Fibroblast of lung (primary cell): ENCODE measurements around the gene EBF4.
"Not testable (repeated sequence)": the region's sequence is repeated elsewhere in the genome, so short reads cannot be mapped to it uniquely, and the experiment has no call there.

ENCODE experiments used
- CTCF ChIP-seq, 2 donors: IDR thresholded peaks in 1 of 2; conservative IDR thresholded peaks in 1 of 2; 1 replicate in 1 of 2; 2 replicates in 1 of 2; pipeline ENCODE4 v1.5.1; 2011 to 2012; ENCODE audit warnings: low read length in 2 of 2, control low read depth in 1 of 2, inconsistent platforms in 1 of 2, low read depth in 1 of 2, mild to moderate bottlenecking in 1 of 2
- EZH2 ChIP-seq: IDR thresholded peaks from 2 replicates; pipeline ENCODE4 v1.5.1; 2012; ENCODE audit warnings: low read length, control low read depth, mild to moderate bottlenecking; ENCODE audit errors: missing control alignments

DNA sequence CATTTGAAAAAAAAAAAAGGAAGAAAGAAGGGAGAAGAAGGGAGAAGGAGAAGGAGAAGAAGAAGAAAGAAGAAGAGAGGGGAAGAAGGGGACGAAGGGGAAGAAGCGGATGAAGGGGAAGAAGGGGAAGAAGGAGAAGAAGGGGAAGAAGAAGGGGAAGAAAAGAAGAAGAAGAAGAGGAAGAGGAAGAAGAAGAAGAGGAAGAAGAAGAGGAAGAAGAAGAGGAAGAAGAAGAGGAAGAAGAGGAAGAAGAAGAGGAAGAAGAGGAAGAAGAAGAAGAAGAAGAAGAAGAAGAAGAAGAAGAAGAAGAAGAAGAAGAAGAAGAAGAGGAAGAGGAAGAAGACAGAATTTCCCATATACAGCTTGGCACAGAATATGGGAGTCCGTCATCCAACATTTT, 10.5 kb upstream of the EBF4 start:
- not testable (repeated sequence) for TF ChIP-seq CTCF (conservative IDR thresholded peaks at IDR 0.05 in 1 of 2, IDR thresholded peaks at IDR 0.05 in 1 of 2; ENCODE audit: low read depth in 1 of 2, low read length in 2 of 2); EZH2
